ENCODE measurements around the gene RXRA. TPM values are rescaled to one million over a fixed set of nuclear protein-coding genes. Genes with fewer than 3 reads are reported as not detected.

RXRA gene
- total and polyA plus RNA-seq, 2 donors (not counting 3 experiments of a cell fraction or from before 2014, with no cell fraction given) = 15.4 to 37.4 TPM

GRCh38 chr9:134293031-134293521, 33.2 kb upstream of the RXRA start:
- Histone ChIP-seq H3K36me3 (ENCODE audit: control insufficient read depth in 2 of 2, extremely low read depth in 1 of 2, insufficient read depth in 2 of 2, low read length in 2 of 2) (no peaks in the 10 kb centered on the region), H3K27me3 (ENCODE audit: control insufficient read depth in 2 of 2, insufficient read depth in 2 of 2, low read length in 2 of 2) (no peaks in the 10 kb centered on the region), H4K20me1 (replicated peaks; ENCODE audit: control insufficient read depth, extremely low read depth, insufficient read depth, low read length) (no peaks in the 10 kb centered on the region), H3K9me1 (replicated peaks; ENCODE audit: control insufficient read depth, extremely low read depth, insufficient read depth, low read length) (no peaks in the 10 kb centered on the region), H3K9ac (replicated peaks; ENCODE audit: extremely low read depth, insufficient read depth, low read length) (no peak overlapping the region), H3K27ac (ENCODE audit: insufficient read depth, low read depth, low read length) (no peak overlapping the region), H3K9me3 (replicated peaks; ENCODE audit: control insufficient read depth, insufficient read depth, low read length) (no peaks in the 10 kb centered on the region), H3K4me2 (ENCODE audit: insufficient read depth, low read length) (no peak overlapping the region), H3K79me2 (ENCODE audit: control insufficient read depth, insufficient read depth, low read length) (no peaks in the 10 kb centered on the region), H3K4me1 (ENCODE audit: control insufficient read depth, extremely low read depth, insufficient read depth, low read length) (no peaks in the 10 kb centered on the region), H3K4me3 (replicated peaks in 1 of 3; ENCODE audit: insufficient read depth in 1 of 3, low read depth in 1 of 3, low read length in 3 of 3) (no peak overlapping the region), H2AFZ (ENCODE audit: low read depth, low read length) (no peak overlapping the region)
- FAIRE-seq = no peak
- ChIA-PET POLR2A (no interaction called here), CTCF (interaction anchor here (0.7 to 1.4 kb wide), 2 partner anchors 16 to 117 kb away, joined by 3 read pairs; no protein-coding TSS in a partner anchor)
- dilution Hi-C loops (cut with MboI; ENCODE audit: extremely low pct_ligation_motif_present, low sequenced_read_pairs) = no loop called here
- BruUV-seq (replicated peaks) = no TSS peak
- no peak for DNase-seq (ENCODE audit: low read depth, low spot score)
- no peak for TF ChIP-seq POLR2A (IDR thresholded peaks at IDR 0.05; ENCODE audit: low read depth, low read length)
- no peak for TF ChIP-seq MAX (IDR thresholded peaks at IDR 0.05; ENCODE audit: insufficient read depth, insufficient read length)
- no peak for TF ChIP-seq MYC (IDR thresholded peaks at IDR 0.05; ENCODE audit: low read depth, low read length)
- no peak for TF ChIP-seq FOS (IDR thresholded peaks at IDR 0.05; ENCODE audit: borderline replicate concordance, insufficient read depth, low read length)
- no peak for TF ChIP-seq CTCF (IDR thresholded peaks at IDR 0.05; ENCODE audit: extremely low read depth in 1 of 2, insufficient read depth in 1 of 2, low read depth in 1 of 2, low read length in 2 of 2)
- TF ChIP-seq EZH2 (IDR thresholded peaks at IDR 0.05; ENCODE audit: borderline replicate concordance, low read depth, low read length, severe bottlenecking) = no peak
- TF ChIP-seq JUN (IDR thresholded peaks at IDR 0.05; ENCODE audit: borderline replicate concordance, insufficient read depth, insufficient read length, low read depth) = no peak
- no peak for TF ChIP-seq POLR2AphosphoS5 (IDR thresholded peaks at IDR 0.05; ENCODE audit: insufficient read depth, low read depth, low read length)
- TF ChIP-seq GATA2 (IDR thresholded peaks at IDR 0.05; ENCODE audit: insufficient read depth, insufficient read length, low read depth, low read length) = no peak
- intact Hi-C loops (cut with micrococcal nuclease) = no loop called here

Data from endothelial cell of umbilical vein (primary cell).